ENCODE measurements around the gene SLC8A2.

Gene SLC8A2

DNA sequence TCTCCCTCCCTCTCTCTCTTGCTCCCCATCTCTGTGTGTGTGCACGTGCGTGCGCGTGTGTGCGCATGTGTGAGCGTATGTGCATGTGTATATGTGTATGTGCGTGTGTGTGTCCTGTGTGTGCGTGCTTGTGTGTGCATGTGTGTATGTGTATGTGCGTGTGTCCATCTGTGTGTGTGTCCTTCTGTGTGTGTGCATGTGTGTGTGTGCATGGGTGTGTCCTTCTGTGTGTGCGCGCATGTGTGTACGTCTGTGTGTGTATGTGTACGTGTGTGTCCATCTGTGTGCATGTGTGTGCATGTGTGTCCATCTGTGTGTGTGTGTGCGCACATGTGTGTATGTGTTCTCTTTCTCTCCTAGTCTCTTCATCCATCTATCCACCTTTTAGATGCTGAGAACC, 12.2 kb downstream of the SLC8A2 start:
- DNase-seq (ENCODE audit: low spot score), result no peak

GRCh38 chr19:47458672-47459071, 13.0 kb downstream of the SLC8A2 start:
- no peak for DNase-seq (ENCODE audit: low spot score)

DNA sequence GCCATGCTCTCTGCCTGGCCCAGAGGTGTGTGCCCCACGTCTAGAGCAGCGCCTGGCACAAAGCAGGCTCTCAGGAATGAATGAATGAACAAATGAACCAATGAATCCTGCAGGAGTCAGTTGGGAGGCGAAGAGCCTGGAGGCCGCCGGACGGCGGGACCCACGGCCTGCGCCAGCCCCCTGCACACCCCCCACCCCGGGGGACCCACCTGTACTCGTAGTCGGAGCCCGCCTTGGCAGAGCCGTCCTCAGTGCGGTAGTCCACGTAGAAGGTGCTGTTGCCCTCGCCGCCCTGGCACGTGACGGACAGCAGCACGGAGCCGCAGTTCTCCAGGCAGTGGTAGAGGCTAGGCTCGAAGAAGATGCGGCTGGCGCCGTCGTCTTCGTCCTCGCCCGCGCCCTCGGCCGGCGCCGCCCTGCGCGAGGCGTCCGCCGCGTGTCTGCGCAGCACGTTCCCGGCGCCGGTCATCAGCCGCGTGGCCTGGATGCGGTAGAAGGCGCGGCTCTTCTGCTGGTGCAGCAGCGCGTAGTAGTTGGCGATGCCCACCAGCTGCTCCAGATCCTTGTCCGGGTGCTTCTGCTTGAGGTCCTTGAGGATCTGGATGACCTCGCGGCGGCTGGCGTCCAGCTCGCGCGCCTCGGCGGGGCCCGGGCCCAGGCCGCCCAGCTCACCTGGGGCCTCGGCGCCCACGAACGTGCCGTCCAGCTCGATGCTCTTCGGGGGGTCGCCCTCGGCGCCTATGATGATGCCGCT, 14.8 kb downstream of the SLC8A2 start:
- no peak for DNase-seq (ENCODE audit: low spot score)

- no peak for DNase-seq (ENCODE audit: low spot score)
Measured at GRCh38 chr19:47450478-47450877, 21.2 kb downstream of the SLC8A2 start.

DNA sequence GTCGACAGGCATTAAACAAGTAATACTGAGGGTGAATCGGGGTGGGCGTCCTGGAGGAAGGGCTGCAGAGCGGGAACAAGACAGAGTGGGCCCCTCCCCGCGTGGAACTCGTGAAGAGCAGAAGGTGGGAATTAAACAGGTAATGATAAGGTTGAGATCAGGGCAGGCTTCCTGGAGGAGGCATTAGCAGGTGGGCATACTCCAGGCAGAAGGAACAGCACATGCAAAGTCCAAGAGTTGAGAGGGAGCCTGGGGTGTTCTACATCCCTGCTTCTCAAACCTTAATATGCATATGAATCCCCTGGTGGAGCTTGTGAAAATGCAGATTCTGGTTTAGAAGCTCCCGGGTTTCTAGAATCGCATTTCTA, 23.3 kb downstream of the SLC8A2 start:
- DNase-seq (ENCODE audit: low spot score), result no peak

DNA sequence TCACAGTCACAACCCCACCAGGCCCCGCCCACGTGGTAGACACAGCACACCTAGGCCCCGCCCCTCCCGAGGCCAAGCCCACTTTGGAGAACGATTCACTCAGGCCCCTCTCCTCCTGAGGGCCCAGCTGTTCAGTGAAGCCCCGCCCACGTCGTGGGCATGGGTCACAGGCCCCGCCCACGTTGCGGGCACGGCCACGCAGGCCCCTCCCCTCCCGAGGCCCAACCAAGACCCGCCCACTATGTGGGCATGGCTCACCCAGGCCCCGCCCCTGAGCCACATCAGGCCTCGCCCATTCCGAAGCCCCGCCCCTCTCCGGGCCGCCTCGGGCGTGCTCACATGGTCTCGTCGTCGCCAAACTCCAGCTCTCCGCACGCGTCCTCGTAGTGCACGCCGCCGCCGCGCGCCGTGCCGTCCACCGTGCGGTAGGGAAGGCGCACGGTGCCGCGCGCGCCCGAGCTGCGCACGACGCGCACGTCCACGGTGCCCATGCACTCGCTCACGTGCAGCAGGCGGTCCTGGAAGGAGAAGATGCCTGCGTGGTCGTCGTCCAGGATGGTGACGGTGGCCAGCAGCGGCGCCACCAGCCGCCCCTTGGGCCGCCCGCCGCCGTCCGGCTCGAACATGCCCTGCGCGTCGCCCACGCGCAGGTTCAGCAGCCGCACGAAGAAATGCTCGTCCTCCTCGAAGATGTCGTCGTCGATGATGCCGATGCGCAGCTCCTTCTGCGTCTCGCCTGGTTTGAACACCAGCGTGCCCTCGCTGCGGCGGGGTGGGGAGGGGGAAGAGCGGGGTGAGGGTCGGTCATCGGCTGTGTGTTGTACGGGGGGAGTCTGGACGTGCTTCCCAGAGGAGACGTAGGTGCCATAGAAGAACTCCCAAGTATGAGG, 24.0 kb downstream of the SLC8A2 start:
- DNase-seq (ENCODE audit: low spot score), result peak; percentile 49

- DNase-seq (ENCODE audit: low spot score), result no peak
Measured at GRCh38 chr19:47446534-47447469, 24.9 kb downstream of the SLC8A2 start.

DNA sequence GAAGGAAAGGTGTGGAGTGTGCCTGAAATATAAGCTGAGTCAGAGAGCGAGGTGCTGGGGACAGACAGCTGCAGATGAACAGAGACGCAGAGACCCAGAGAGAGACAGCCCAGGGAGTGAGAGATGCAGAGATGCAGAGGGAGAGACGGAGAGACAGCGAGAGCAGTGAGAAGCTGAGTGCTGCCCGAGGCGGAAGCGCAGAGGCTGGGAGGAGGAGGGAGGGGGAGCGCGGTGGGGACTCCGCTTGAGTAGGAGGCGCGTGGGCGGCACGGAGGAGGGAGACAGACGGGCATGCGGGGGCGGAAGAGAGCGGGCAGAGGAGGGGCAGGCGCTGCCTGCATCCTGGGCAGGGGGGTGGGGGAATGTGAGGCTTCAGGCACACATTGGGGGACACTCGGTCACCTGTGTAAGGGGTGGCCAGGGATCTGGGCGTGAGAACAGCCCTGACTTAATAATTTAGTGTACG, 25.7 kb downstream of the SLC8A2 start:
- DNase-seq (ENCODE audit: low spot score), result no peak

- no peak for DNase-seq (ENCODE audit: low spot score)
Measured at GRCh38 chr19:47445527-47445926, 26.2 kb downstream of the SLC8A2 start.

DNA sequence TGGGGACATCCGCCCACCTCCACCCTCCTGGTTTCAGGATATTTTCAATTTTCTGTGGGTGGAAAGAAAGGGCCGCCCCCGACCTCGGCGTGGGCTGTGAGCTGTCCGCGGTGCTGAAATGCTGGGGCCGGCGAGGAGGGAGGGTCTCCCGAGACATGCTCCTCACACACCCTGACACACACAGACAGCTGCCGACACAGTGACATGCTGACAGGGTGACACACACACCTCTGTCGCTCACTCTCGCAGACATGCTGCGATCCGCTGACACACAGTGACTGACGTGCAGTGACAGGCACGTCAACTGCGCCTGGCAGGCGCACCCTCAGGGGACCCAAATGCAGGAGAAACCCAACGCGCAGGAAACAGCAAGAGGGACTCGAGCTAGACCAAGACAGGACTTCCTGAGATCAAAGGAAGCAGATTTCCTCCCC, 27.3 kb downstream of the SLC8A2 start:
- no peak for DNase-seq (ENCODE audit: low spot score)

DNA sequence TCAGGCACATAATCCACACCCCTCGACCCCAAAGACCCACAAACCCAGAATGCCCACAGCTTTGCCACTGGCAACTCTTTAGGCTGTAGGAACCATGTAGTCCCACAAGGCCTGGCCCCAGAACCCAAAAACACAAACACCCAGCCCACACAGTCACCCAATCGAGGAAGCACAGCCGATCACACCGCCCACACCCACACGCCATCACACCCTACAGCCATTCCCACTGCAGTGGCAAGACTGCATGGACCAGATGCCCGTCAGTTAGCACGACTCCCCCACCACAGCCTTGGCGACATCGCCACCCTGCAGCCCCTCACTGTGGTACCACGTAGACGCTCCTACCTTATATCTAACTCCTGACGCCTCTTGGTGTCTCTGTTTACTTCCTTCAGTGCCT, 28.4 kb downstream of the SLC8A2 start:
- no peak for DNase-seq (ENCODE audit: low spot score)

- DNase-seq (ENCODE audit: low spot score), result no peak
Measured at GRCh38 chr19:47438793-47439220, 32.9 kb downstream of the SLC8A2 start.

- no peak for DNase-seq (ENCODE audit: low spot score)
Measured at GRCh38 chr19:47437500-47437899, 34.2 kb downstream of the SLC8A2 start.

DNA sequence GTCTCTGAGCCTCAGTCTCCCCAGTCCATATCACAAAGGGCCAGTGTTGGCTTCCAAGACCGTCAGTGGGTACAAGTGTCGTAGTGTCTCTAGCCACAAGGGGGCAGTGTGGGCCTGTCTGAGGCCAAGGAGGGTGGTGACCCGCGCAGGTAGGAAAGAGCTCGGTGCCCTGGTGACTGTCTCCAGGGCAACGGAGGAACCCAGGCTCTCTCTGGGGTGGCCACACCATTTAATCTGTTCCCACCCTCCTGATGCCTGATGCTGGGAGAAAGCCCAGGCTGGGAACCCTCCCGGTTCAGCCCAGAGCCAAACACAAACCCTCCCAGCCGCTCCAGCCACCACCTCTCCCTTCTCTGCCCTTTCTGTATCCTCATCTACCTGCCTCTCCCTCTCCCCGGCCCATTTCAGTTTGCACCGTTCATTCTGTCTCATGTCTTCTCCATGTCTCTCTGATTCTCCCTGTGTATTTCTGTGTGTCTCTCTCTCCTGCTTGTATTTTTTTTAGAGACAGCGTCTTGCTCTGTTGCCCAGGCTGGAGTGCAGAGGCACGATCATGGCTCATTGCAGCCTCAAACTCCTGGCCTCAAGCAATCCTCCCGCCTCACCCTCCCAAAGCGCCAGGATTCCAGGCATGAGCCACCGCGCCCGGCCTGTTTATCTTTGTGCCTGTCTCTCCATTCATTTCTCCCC, 34.8 kb downstream of the SLC8A2 start:
- DNase-seq (ENCODE audit: low spot score), result peak; percentile 77

GRCh38 chr19:47435883-47436417, 35.7 kb downstream of the SLC8A2 start:
- no peak for DNase-seq (ENCODE audit: low spot score)

- no peak for DNase-seq (ENCODE audit: low spot score)
Measured at GRCh38 chr19:47435196-47435595, 36.5 kb downstream of the SLC8A2 start.

GRCh38 chr19:47434088-47434487, 37.6 kb downstream of the SLC8A2 start:
- no peak for DNase-seq (ENCODE audit: low spot score)

- DNase-seq (ENCODE audit: low spot score), result no peak
Measured at GRCh38 chr19:47433121-47433520, 38.6 kb downstream of the SLC8A2 start.

DNA sequence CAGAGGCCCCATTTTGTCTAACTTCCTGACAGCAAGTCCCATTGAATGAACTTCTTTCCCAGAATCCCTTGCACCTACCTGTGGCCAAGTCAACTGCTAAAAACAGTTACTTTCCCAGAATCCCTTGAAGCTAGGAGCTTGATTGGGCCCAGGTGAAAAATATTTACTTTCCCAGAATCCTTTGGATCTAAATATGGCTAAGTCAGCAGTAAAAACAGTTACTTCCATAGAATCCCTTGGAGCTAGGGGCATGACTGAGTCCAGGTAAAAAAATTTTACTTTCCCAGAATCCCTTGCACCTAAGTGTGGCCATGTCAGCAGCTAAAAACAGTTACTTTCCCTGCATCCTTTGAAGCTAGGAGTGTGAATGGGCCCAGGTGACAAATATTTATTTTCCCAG, 39.2 kb downstream of the SLC8A2 start:
- no peak for DNase-seq (ENCODE audit: low spot score)

- no peak for DNase-seq (ENCODE audit: low spot score)
Measured at GRCh38 chr19:47432091-47432490, 39.6 kb downstream of the SLC8A2 start.
